Cardiac septum (tissue), 1 donor: ENCODE results near the gene ERCC6. TPM values are rescaled to one million over a fixed set of nuclear protein-coding genes. Genes with fewer than 3 reads are reported as not detected.

Source experiments
- DNase-seq: peaks from one replicate; pipeline ENCODE4 v3.0.0-alpha.2; 2020; ENCODE audit warnings: low spot score
- intact Hi-C: fragments of 100-400 bp; cut with DNase I; formaldehyde crosslinking; loops from one replicate; pipeline ENCODE4 v1.14.0; 2022
- total RNA-seq: library from RNA; stranded (reverse); fragmentation: NEBNext Ultra II Directional; extraction: Animal tissue kit (Norgen Biotek cat#: 25700); gene quantifications from one replicate; pipeline ENCODE4 v1.2.1, GENCODE V29; 2021
- donor health status: DM: no; HTN: no; CAD: no.

Gene ERCC6
- total RNA-seq, 1 donor from 2014 or later, result 21.6 TPM

- no peak for DNase-seq
- intact Hi-C loops, result no loop called here
Measured at GRCh38 chr10:49478819-49479218, 60.1 kb downstream of the ERCC6 start.

GRCh38 chr10:49474901-49475300, 64.0 kb downstream of the ERCC6 start:
- no peak for DNase-seq
- intact Hi-C loops, result no loop called here

GRCh38 chr10:49471532-49471931, 67.4 kb downstream of the ERCC6 start:
- intact Hi-C loops, result no loop called here
- DNase-seq, result no peak

GRCh38 chr10:49465736-49466135, 73.2 kb downstream of the ERCC6 start:
- intact Hi-C loops, result no loop called here
- DNase-seq, result no peak

Other genes with a start within 250 kb of the ERCC6 start
- gene C10orf71, start 240.0 kb downstream of the ERCC6 start, total RNA-seq, result 163 TPM
- not detected for gene DRGX, start 143.0 kb downstream of the ERCC6 start, total RNA-seq
- not detected for gene SLC18A3, start 71.2 kb upstream of the ERCC6 start, total RNA-seq
- gene CHAT, start 74.9 kb upstream of the ERCC6 start, total RNA-seq, result not detected
- not detected for gene C10orf53, start 140.5 kb upstream of the ERCC6 start, total RNA-seq
- 11.5 TPM for gene OGDHL, start 223.2 kb upstream of the ERCC6 start, total RNA-seq